Upper lobe of left lung (tissue), 4 donors: ENCODE measurements around the gene THSD7A.

Experiments used
- EP300 ChIP-seq, 4 donors: sonication (generic); formaldehyde crosslinking; IDR thresholded peaks; one replicate each; pipeline ENCODE4 v1.5.1; 2017; ENCODE audit warnings: antibody characterized with exemption in 4 of 4, control low read depth in 2 of 4
- POLR2A ChIP-seq, 4 donors: fragments of 450-650 bp; IDR thresholded peaks; one replicate each; pipeline ENCODE4 v1.5.1; 2016 to 2017; ENCODE audit warnings: antibody characterized with exemption in 4 of 4, mild to moderate bottlenecking in 2 of 4
- POLR2AphosphoS5 ChIP-seq, 2 donors: sonication (generic); formaldehyde crosslinking; IDR thresholded peaks; one replicate each; pipeline ENCODE4 v1.5.1; 2017; ENCODE audit warnings: antibody characterized with exemption in 2 of 2
- TF ChIP-seq, protein P1 (sequence below), 6 experiments: fragments of 450-650 bp in 4 of 6; fragments of 200-600 bp in 2 of 6; sonication (generic) in 2 of 6; IDR thresholded peaks; one replicate each; pipeline ENCODE4 v1.5.1; 2016 to 2019; ENCODE audit warnings: antibody characterized with exemption in 6 of 6

DNA sequence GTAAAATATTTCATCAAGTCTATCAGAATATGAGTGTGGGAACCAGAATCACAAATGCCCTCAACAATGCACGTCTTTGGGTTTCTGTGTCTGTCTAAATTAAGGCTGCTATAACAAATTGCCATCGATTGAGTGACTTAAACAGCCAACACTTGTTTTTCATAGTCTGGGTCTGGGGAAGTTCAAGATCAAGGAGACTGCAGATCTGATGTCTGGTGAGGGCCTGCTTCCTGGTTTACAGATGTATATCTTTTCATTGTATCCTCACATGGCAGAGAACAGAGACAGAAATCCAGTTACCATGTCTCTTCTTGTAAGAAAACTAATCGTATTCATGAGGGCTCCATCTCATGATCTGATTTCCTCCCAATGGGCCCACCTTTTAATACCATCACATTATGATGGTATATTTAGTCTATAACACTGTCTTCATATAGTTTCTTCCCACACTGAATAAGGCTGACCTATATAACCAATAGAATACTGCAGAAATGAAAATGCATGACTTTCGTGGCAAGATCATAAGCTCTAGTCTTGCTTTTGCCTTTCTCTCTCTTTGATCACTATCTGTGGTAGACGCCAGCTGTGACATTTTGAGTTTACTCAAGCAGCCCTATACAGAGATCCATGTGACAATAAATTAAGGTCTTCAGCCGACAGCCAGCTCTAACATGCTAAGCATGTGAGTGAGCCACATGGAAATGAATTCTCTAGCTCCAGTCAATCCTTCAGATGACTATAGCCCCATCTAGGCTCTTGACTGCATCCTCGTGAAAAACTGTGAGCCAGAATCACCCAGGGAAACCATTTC, 51.9 kb downstream of the THSD7A start:
- TF ChIP-seq EP300 (IDR thresholded peaks at IDR 0.05) (no peak), POLR2AphosphoS5 (IDR thresholded peaks at IDR 0.05) (no peak), POLR2A (IDR thresholded peaks at IDR 0.05) (no peak)
- TF ChIP-seq, protein P1, sequence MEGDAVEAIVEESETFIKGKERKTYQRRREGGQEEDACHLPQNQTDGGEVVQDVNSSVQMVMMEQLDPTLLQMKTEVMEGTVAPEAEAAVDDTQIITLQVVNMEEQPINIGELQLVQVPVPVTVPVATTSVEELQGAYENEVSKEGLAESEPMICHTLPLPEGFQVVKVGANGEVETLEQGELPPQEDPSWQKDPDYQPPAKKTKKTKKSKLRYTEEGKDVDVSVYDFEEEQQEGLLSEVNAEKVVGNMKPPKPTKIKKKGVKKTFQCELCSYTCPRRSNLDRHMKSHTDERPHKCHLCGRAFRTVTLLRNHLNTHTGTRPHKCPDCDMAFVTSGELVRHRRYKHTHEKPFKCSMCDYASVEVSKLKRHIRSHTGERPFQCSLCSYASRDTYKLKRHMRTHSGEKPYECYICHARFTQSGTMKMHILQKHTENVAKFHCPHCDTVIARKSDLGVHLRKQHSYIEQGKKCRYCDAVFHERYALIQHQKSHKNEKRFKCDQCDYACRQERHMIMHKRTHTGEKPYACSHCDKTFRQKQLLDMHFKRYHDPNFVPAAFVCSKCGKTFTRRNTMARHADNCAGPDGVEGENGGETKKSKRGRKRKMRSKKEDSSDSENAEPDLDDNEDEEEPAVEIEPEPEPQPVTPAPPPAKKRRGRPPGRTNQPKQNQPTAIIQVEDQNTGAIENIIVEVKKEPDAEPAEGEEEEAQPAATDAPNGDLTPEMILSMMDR (IDR thresholded peaks at IDR 0.05), result no peak
